ENCODE measurements around the gene KCNK7.

Gene KCNK7

DNA sequence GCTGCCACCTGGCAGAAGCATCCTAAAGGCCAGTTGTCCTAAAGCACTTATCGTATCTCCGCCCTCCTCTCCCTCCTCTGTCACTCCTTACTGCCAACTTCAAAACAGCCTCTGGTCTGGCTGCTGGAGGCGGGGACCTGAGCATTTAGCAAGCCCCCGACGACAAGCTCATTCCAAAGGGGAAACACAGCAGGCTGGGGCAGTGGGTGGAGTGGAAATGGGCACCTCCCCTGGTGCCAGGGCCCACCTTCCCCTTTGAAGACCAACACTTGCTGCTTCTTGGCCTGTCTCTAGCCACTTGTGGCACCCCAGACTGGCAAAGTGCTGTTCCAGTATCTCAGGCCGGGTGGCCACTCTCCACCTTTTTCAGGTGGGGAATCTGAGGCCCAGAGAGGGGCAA, 14.8 kb upstream of the KCNK7 start:
- no peak for DNase-seq

DNA sequence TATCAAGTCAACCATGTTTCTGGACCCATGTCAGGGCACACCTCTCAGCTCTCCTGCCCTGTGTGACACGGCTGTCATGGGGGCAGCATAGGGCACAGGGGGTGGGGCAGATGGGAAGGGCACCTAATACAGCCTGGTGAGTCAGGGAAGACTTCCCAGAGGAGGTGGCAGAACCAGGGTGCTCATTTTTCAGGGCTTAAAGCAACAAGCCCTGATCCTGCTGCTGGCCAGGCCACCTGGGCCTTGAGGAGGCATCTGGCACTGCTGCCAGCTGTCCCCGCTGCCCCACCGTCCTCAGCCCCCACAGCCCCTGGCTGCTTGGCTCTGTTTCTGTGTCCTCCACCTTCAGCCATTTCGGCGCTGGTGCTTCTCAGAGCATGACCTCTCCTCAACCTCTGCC, 14.1 kb upstream of the KCNK7 start:
- no peak for DNase-seq

DNA sequence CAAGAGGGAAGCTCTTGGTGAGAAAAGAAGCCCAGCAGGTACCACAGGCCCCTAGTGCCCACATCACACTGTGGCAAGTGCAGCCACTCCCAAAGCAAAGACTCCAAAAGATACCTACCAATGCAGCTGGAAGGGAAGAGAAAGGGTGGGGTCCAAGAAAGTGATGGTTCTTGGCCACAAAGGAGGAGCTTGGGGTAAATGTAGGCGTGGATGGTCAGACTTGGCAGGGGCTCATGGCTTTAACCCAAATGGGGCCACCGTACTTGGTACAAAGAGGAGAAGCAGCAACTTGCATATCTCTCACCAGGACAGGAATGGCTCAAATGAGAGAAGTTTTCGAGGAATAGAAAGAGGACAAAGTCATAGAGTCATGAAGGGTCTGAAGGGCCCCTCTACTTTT, 13.6 kb upstream of the KCNK7 start:
- DNase-seq: no peak

DNA sequence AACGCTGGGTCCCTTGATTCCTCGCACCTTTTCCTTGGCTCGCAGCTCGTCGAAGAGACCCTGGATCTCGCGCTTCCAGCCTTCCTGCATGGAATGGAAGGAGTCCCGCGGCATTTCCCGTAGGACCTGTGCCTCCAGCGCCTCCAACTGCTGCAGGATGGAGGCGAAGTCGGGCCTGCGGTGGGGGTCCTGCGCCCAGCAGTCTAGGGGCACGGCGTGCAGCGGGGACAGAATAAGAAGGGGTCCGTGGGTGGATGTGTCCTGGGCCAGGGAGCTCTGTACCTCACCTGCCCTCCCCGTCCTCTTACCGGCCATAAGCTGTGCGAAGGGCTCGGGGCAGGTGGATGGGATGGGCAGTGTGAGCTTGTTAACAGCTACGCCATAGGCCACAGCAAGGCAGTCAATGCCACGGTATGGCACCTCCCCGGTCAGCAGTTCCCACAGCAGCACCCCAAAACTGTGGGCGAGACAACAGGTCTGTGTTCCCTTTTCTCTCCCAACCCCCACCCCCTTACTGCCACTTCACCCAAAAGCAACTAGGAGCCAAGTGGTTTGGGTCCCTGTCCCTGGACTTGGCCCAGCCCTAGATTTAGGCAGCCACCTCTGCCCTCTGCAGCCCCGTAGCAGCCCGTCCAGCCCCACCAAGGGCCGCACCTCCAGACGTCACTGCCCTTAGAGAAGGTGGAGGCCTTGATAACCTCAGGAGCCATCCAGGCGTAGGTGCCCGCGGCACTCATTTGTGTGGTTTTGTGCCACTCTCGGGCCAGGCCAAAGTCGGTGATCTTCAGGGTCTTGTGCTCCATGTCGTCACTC, 12.2 kb upstream of the KCNK7 start:
- no peak for DNase-seq

DNA sequence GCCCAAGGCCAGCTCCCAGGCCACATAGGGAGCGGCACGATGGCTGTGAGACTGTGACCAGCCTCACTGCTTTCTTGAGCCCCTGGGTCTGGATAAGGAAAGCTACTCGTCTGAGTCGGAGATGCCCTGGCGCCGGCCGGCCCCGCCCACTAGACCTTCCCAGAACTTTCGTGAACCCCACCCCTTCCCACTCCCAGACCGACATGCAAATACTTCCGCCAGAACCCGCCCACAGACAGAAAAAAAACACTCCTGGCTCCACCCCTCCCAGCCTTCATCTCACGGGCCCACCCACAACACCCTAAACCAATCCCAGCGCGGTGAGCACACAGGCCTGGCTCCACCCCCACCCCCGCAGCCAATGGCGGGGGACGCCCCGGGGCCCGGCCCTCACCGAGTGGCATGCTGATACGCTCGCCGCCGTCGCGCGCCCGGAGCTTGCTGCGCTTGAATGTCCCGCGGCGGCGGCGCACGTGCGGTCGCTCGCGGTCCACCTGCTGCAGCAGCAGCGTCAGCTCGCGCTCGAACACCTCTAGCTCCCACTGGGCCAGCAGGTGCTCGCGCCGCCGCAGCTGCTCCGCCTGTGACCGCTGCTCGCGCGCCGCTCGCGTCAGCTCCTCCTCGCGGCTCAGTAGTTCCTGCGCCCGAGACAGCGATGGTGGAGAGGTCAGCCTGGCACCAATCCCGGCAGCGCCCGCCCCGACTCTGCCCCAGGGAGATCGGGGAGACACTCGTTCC, 11.4 kb upstream of the KCNK7 start:
- no peak for DNase-seq

DNA sequence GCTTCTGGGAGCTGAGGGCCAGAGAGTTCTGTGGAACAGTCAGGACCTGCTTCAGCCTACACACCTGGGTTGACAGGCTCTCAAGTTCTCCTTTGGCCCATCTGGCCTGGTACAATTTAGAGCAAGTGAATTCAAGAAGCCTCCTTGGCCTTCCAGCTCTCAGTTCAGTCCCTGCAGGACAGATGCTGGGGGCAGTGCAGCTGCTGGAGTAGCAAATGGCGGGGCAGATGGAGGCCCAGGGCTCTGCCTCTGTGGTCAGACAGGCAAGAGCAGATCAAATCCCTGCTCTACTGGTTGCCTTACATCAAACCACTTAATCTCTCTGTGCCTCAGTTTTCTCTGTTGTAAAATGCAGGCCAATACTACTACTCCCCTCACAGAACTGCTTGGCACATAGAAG, 8.7 kb upstream of the KCNK7 start:
- no peak for DNase-seq

DNA sequence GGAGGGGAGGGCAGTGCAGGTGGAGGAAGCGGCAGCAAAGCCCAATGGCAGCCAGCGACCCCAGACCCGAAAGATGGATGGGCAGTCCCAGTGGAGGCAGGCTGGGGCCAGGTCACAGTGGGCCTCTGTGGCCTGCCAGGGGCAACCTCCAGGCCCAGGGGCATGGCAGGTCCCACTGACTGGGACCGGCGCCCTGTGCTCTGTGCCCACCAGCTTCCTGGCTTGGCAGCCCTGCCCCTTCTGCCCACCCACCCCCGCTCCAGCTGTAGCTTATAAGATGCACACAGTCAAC, 4.3 kb upstream of the KCNK7 start:
- DNase-seq: no peak

DNA sequence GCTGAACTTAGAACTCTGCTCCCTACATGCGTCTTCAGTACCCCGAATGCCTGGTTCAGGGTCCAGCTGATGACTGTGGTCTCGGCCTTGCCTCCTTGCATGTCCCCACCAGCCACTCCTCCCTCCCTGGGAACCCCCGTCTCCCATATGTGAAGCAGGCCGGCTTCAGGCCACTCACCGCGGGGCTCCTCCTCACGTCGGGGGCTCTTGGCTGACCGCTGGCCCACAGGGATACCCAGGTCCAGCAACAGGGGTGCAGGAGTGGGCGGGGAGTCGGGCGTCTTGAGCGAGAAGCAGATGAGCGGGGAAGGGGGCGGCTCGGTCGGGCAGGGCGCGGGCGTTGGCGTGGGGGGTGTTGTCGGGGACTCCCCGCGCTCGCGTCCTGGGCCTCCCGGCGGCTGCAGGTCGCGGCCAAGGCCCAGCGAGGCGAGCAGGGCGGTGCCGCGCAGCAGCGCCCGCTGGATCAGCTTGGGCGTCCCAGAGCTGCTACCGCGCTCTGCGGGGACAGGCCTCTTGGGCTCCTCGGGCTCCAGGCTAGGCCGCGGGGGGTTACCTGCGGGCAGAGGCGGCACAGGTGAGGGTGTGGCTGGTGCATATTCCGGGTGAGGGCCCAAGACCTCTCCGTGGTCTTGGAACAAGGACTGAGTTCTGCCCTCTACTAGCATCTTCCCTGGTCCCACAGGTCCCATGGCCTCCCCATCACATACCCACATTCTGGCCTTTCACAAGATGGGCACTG, 3.8 kb upstream of the KCNK7 start:
- no peak for DNase-seq

DNA sequence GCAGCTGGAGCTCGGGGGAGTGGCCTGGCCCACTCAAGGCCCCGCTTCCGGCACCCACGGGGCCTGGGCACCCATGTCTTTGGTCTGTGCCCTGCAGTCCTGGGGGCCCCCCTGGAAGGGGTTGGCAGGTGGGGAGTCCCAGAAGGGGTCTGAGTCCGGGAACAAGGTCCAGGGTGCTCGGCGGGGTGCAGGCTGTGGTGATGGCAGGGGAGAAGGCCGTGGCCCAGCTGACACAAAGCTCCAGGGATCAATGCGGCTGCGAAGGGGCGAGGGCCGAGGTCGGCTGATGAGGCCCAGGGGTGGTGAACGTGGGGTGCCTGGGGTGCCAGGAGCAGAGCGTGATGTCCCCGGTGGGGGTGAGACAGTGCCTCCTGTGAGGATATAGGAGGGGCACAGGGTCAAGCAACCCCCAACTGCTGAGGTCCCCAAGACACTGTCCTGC, 2.7 kb upstream of the KCNK7 start:
- DNase-seq: no peak

DNA sequence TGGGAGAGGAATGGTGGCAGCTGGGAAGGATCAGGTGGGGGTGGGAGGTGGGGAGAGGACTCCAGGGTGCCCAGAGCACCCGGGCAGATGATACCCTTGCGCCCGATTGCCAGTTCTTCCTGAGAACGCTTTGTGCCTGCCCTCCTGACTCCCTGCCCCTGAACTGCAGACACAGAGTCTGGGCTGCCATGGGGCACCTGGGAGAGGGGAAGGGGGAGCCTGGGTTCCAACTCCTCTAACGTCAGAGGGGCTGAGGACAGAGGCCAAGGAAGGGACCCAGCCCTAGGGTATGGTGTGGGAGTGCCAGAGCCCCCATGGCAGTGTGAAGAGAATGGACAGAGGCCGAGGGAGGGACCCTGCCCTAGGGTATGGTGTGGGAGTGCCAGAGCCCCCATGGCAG, 920 bp upstream of the KCNK7 start:
- DNase-seq: no peak

DNA sequence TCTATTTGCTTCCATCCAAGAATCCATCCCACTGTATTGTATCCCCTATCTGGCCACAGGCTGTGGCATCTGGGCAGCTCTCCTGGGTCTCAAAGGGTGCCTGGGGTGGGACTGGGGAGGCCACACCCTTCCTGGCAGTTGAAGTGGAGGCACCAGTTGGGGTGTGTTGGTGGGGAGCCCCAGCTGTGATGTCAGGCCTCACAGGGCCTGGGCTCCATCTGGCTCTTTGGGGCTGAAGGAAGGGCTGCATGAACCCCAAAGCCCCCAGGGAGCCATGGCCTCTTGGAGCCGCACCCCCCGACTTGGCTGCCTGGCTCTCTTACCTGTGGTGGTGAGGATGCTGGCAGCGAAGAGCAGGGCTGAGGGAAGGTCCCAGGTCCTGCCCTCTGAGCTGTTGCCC, 469 bp downstream of the KCNK7 start:
- no peak for DNase-seq

DNA sequence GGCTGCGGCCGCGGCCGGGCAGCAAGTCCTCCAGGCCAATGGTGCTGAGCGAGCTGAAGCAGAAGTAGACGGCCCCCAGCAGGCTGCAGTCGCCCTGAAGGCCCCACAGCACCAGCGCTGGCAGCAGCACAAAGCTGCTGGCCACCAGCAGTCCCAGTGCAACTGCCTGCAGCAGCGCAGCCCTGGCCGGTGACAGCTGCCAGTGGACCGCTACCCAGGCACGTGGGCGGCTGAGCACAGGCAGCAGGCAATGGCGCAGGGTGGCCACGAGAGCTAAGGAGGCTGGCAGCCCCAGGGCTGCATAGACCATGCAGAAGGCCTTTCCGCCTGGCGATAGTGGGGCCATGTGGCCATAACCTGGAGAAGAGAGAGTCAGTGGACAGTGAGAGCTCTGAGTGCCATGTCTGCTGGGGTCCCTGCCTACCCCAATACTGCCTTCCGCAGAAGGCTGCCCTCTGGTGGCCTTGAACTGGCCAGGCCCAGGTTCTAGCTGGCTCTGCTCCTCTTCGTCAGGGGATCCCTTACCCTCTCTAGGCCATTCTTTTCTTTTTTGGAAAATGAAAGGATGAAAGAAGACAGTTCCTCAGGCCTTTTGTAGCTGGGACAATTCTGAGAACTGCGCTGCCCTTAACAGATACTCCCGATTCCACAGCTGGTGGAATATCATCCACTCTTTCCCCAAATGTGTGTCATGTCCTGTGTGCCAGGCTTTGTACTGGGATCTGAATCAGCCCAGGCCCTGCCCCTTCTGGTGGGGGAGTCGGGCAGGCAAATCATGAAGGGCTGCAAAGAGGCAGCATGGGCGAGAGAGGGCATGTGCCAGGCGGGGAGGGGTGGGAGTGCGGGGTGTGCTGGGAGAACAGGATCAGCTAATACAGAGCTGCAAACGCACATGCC, 1.8 kb downstream of the KCNK7 start:
- peak in 1 of 4 experiments; percentile 50 for DNase-seq

DNA sequence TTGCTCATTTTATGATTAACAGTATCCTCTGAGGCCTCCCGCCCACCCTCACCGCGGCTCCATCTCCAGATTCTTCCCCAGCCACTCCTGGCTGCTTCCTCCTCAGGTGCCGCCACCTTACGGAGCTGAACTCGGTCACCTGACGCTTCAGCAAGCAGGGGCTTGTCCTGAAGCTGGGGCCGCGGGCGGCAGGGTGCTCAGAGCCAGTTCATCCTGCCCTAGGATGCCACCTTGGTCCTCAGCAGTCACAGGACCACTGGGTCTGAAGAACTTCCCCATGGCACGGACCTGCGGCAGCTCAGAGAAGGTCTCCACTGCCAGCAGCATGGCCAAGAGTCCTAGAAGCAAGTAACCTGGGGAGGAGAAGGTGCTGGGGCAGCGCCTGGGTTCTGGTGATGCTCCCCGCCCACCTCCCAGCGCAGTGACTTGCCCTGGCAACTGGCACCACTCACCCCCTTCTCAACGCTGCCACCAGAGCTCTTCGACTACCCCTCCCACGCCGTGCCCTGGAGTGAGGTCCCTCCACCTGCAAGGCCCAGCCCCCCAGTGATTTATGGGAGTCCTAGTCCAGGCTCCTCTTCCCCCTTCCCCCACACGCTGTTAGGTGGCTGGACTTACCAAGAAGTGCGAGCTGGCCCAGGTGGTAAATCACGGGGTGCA, 2.6 kb downstream of the KCNK7 start:
- no peak for DNase-seq

DNA sequence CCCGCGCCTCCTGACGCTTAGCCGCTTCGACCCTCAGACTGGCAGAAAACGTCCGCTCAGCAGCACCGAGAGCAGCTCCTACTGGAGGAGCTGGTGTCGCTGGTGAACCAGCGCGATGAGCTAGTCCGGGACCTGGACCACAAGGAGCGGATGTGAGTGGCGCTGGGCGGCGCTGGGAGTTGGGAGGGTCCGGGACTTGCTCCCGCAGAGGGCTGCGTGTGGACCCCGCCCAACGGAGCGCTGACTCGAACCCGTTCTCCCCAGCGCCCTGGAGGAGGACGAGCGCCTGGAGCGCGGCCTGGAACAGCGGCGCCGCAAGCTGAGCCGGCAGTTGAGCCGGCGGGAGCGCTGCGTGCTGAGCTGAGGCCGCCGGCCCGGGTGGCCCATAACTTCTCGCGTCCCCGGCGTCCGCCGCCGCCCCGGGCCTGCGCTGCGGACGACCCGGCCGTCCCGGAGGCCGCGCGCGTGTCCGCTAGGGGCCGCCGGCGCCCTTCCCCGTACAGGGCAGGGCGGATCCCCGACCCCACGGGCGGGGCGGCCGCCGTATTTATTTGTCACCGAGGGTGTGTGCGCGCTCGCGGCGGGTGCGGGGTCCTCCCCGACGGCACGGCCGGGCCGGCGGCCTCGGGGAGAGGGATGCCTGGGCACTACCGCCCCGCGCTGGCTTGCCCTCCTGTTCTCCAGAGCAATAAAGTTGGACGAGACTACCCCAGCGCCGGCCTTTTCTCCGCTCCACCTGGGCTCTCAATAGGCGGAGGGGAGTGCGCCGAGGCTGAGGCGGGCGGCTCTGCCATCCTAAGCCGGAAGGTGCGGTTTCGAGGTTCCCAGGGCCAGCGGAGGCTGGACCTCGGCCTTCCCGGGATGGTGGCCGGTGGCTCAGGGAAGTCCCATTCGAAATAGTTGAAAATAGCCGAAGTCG, 3.4 kb downstream of the KCNK7 start:
- no peak for DNase-seq

DNA sequence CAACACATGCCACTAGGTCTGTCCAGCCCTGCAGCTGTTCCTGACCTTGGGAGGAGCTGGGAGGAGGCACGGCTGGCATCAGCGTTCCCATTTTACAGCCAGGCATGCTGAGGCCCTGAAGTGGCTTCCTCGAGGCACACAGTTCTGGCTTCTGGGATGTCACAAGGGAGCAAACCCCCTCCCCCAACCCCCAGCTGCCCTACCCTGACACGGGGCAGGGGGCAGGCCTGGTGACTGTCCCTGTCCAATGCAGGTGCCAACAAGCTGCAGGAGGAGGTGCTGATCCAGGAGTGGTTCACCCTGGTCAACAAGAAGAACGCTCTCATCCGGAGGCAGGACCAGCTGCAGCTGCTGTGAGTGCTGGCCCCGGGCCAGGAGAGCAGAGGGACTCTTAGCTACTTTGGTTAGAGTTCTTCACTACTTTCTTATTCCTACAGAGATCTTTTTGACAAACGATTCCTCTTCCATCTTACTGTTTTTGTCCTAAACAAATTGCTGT, 5.3 kb downstream of the KCNK7 start:
- no peak for DNase-seq

DNA sequence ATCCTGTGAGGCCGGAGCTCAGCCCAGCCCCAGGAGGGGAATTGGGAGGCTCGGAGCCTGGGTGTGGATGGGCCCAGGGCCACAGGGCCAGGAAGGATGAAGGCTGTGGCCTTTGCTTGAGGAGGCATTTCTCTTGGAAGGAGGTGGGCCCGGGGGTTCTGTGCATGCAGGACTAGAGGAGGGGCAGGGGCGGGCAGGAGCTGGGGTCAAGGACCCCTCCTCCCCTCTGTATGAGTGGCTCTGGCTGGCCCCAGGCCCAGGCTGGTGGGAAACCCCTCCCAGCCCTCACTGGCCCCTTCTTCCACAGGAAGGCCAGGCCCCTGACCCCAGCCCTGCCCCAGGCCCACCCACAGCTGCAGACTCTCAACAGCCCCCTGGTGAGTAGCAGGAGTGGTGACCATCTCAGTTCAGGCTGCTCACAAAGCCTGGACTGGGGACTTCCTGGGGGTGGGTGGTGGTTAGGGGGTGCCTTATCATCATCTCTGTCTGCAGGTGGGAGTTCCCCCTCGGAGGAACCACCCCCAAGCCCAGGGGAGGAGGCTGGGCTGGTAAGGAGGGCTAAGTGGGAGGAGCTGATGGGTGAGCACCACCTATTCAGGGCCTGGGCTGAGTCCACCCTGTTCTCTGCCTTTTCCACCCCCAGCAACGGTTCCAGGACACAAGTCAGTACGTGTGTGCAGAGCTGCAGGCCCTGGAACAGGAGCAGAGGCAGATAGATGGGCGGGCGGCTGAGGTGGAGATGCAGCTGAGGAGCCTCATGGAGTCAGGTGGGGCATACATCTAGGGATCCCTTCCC, 6.0 kb downstream of the KCNK7 start:
- no peak for DNase-seq

DNA sequence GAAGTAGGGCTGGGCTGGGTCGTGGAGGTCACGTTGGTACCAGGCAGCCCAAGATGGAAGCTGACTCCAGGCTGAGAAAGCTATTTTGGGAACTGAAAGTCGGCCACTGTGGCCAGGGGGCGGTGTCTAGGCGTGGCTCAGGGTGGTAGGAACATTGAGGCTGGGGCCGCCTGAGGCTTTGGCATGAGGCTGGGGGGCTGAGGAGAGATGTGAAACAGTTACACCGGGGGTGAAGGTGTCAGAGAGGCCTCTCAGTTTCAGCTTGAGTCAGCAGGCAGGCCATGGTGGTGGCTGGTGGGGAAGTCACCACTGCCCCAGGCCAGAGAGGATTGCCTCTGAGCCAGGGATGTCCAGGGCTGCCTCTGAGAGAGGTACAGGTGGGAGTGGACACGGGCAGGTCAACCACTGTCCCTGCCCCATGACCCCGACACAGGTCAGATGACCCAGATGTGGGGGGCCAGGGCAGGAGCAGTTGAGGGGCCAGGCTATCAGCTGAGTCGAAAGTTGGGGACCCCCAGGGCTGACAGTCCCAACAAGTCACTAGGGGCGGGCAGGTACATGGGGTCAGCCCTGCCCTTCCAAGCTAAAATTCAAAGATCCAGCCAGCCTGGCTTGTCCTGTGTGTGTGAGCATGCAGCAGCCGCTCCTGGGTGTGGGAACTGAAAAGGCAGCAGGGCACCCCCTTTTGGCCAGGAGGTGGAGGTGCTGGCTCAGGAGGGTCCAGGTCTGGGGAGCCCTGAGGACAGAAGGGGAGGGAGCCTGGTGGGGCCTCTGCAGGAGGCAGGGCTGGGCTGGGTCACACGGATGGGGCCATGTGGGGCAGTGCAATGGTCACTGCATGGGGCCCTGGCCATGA, 7.2 kb downstream of the KCNK7 start:
- peak; percentile 24 to 61 (median 38) for DNase-seq

DNA sequence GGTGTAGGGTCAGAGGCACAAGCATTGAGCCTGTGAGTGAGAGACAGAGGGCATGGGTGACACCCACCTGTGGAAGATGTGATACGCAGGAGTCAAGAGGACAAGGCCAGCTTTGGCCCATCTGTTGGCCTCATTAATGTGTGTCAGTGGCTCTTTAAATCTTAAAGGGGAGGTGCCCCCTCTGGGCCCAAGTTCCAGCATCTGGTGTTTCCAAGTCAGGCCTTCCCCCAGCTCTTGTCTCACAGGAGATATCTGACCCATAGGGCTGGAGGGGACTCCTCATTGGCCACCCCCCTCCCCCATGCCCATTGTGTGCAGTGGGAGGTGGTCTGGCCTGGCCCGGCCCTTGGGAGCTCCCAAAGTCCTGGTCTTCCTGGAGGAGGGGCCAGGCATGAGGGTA, 8.9 kb downstream of the KCNK7 start:
- no peak for DNase-seq

DNA sequence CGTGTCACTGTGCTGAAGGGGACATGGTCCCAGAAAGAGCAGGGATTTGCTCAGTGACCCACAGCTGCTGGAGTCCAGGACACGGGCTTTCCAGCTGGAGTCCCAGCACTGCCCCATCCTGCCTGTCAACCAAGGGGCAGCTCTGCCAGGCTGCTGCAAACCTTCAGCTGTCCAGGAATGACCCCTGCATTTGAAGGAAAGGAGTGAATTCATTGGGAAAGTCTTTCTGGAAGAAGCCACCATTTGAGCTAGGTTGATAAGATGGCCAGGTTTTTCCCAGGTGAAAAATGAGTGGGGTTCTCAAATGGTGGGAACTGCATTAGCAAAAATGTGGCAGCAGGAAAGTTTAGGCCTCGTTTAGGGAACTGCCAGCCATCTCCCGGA, 9.4 kb downstream of the KCNK7 start:
- no peak for DNase-seq
